CD4-positive, alpha-beta T cell treated with Interleukin-15 for 4 hours (primary cell): ENCODE results near the gene ROR1.

Source experiments
- DNase-seq: peaks from one replicate; pipeline ENCODE4 v3.0.0-alpha.2; 2020; ENCODE audit warnings: low spot score

ROR1 gene

GRCh38 chr1:63773815-63774616 is at the start of gene ROR1:
Gene ROR1 (plus strand): TSS chr1:63774017.
- DNase-seq: peak; percentile 2

GRCh38 chr1:63724375-63724899 is 49.4 kb upstream of the ROR1 start:
- no peak for DNase-seq

GRCh38 chr1:63728611-63729226 is 45.1 kb upstream of the ROR1 start:
- no peak for DNase-seq

- DNase-seq: no peak
Measured at GRCh38 chr1:63729227-63729620, 44.6 kb upstream of the ROR1 start.

- no peak for DNase-seq
Measured at GRCh38 chr1:63730211-63730610, 43.6 kb upstream of the ROR1 start.

GRCh38 chr1:63731117-63732043 is 42.4 kb upstream of the ROR1 start:
- no peak for DNase-seq

GRCh38 chr1:63732666-63733065 is 41.2 kb upstream of the ROR1 start:
- DNase-seq: no peak

- DNase-seq: no peak
Measured at GRCh38 chr1:63738772-63739171, 35.0 kb upstream of the ROR1 start.

GRCh38 chr1:63739452-63739851 is 34.4 kb upstream of the ROR1 start:
- no peak for DNase-seq

GRCh38 chr1:63740432-63740831 is 33.4 kb upstream of the ROR1 start:
- DNase-seq: no peak

- DNase-seq: no peak
Measured at GRCh38 chr1:63742526-63742925, 31.3 kb upstream of the ROR1 start.

GRCh38 chr1:63743781-63744180 is 30.0 kb upstream of the ROR1 start:
- DNase-seq: no peak

GRCh38 chr1:63746129-63746864 is 27.5 kb upstream of the ROR1 start:
- DNase-seq: no peak

GRCh38 chr1:63747445-63747844 is 26.4 kb upstream of the ROR1 start:
- no peak for DNase-seq

- no peak for DNase-seq
Measured at GRCh38 chr1:63748046-63748580, 25.7 kb upstream of the ROR1 start.

GRCh38 chr1:63748641-63749040 is 25.2 kb upstream of the ROR1 start:
- DNase-seq: no peak

GRCh38 chr1:63750721-63751120 is 23.1 kb upstream of the ROR1 start:
- DNase-seq: no peak

GRCh38 chr1:63752176-63752575 is 21.6 kb upstream of the ROR1 start:
- no peak for DNase-seq

GRCh38 chr1:63753591-63753990 is 20.2 kb upstream of the ROR1 start:
- DNase-seq: no peak

- DNase-seq: no peak
Measured at GRCh38 chr1:63756839-63757238, 17.0 kb upstream of the ROR1 start.

- no peak for DNase-seq
Measured at GRCh38 chr1:63757334-63757733, 16.5 kb upstream of the ROR1 start.
